NK-92 (cell line): ENCODE data around the gene SLC66A1.

Experiments used
- DNase-seq: peaks from one replicate; lab custom pipeline; 2025; ENCODE audit not compliant: unreplicated experiment; lab: John Stamatoyannopoulos, UW

Gene SLC66A1

GRCh38 chr1:19360843-19361610 is 48.9 kb downstream of the SLC66A1 start:
- DNase-seq = no peak

DNA sequence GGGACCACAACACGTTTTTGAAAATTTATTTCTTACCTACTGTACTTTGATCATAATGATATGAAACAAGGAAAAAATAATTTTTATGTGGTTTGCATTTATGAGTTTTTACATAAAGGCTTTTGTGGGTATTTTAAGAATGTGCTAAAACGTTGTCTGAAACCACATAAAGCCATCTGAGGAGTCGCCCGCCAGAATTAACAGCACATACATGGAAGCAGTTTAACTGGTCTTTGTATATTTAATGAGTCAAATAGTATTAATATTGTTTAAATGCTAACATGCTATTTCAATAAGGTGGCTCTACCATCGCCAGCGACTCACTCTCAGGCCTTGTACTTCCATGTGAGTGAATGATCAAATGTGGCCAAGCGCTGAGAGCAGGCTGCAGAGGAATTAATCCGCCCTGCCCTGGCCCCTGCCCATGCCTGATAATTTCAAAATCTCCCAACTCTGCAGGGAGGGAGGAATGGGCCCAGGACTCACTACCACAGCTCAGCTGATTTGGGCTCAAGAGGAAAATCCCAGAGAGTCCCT is 49.6 kb downstream of the SLC66A1 start:
- no peak for DNase-seq

DNA sequence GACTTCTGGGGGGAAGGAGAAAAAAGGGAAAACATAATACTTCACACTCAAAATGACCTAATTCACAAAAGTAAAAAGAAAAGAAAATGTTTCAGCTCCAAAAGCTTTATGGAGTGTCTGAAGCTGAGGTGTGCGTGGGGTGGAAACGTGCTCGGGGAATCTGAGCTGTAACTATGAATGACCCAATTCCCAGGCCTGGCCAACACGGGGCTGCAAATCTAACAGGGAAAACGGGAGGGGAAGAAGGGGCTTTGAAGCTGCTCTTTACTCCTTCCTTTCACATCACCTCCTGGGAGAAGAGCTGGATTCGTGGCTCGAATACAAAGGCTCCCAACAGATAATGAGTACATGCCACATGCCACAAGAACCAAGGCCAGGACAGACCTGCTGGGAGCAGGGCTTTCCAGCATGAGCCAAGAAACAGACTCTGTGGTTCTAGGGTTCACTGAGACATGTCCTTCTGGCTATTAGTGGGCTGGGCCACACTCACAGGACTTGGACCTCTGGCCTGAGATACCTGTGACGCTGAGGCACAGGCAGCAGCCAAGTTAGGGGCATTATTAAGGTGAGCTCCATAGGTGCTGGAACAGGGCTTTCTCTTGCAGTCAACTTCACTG is 51.5 kb downstream of the SLC66A1 start:
- DNase-seq = no peak

DNA sequence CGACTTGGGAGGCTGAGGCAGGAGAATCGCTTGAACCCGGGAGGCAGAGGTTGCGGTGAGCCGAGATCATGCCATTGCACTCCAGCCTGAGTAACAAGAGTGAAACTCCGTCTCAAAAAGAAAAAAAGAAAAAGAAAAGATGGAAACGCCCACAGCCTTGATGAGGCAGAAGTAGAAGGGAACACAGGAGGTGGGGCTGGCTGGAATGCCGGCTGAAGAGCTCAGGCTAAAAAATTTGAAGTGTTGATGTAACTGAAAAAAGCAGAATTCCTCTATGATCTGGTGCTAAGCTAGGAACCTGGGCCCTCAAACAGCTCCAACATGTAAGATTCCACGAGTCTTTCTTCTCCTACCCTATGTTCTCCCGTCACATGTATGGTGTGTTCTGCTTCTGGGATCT is 53.6 kb downstream of the SLC66A1 start:
- DNase-seq = no peak

DNA sequence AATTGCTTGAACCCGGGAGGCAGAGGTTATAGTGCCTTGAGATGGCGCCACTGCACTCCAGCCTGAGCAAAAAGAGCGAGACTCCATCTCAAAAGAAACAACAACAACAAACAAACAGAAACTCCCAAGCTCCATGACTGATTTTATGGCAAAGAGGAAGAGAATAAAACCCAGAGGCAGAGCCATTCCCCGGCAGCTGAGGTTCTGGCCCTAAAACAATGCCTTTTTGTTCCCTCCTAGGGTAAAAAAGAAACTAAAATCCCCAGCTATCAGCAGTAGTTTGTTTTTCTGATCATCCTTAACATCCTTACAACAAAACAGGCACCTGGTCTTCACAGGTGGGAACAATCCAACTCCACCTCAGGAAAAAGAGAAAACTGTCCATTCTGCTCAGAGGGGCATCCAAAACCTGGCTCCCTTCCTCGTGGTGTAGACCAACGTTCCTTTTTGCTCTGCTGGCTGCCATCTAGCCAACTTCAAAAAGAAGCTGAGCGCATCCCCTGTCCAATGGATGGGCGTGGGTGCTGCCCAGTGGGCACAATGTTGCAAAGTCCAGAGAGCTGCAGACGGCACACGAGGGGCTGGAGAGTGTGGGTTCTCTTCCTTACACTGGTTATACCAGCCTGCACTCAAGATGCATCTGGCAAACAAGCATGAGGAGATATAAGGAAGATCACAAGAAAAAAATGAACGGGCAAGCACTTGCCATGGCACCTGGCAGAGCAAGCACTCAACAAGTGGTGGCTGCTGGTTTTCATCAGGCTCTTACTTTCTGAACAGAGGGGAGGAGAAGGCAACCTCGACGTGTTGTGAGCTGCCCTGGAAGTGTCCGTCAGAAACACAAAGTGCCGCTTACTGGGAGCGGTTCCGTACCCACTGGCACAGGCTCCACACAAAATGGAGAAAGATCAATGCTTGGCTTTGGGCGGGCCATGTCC is 54.7 kb downstream of the SLC66A1 start:
- DNase-seq = no peak

- no peak for DNase-seq
These were observed 55.5 kb downstream of the SLC66A1 start for GRCh38 chr1:19367584-19368041.

- DNase-seq = no peak
These were observed 55.9 kb downstream of the SLC66A1 start for GRCh38 chr1:19368050-19368449.

GRCh38 chr1:19368964-19369363 is 56.8 kb downstream of the SLC66A1 start:
- no peak for DNase-seq

GRCh38 chr1:19369396-19370090 is 57.4 kb downstream of the SLC66A1 start:
- no peak for DNase-seq

GRCh38 chr1:19370453-19371170 is 58.5 kb downstream of the SLC66A1 start:
- no peak for DNase-seq

GRCh38 chr1:19371226-19372135 is 59.4 kb downstream of the SLC66A1 start:
- DNase-seq = no peak

DNA sequence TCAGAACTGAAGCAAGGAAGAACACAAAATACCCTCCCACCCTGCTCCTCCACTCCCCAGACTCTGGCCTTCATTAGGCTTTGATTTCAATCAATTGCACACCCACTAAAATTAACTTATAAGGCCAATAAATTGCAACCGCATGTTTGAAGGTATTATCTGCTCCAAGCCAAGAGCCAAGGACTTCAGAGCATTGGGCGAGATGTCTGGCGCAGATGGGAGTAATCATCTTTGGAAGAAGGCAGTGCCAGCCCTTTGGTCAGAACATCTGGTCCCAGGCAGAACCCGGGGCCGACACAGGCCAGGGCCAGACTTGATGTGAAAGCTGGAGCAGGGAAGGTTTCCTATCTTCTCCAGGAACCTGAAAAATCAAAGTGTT is 60.0 kb downstream of the SLC66A1 start:
- no peak for DNase-seq

DNA sequence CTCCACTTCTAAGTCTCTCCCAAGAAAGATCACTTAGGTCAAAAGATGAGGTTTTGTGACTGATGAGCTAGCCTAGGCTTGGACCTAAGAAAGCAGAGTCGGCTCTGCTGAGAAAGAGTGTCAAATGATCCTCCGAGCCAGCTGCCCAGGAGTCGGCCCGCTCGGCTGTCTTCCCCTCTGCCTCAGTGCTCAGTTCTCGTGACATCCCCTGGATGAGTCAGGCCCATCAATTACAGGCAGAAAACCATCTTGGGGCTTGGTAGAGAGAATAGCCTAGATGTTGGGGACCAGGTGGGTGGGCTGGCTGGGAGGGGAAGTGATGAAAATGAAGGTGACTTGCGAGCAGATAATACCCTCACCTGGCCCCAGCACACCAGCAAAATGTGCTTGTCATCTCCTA is 60.5 kb downstream of the SLC66A1 start:
- DNase-seq = no peak

DNA sequence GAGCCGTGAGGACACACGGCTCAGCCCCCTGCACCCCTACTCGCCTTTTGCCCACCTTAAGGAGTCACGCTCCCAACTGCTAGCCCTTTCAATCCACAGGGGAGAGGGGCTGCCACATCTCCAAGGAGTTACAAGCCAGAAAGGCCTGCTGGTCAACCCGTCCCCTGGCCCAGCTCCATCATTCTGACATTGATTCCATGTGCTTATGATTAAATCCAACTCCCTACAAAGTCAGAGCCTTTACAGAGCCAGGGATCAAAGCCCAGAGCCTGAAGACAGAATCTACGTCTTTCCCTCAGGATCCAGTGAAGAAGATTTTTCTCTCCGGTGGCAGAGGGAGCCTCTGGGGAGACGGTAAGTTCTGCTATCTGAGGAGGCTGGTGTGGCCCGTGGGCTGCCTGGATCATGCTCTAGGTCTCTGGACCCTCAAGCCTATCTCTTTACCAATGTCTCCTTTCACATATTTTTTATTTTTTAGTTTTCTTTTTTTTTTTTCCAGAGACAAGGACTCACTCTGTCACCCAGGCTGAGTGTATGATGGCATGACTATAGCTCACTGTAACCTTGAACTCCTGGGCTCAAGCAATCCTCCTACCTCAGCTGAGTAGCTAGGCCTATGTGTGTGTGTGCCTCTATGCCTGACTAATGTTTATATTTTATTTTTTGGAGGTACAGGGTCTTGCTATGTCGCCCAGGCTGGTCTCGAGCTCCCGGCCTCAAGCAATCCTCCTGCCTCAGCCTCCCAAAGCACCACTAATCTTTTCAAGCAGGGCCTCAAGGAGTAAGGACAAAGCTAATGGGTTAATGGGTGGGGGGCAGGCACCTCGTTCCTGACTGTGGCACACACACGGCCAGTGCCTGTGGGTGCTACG is 61.3 kb downstream of the SLC66A1 start:
- no peak for DNase-seq

DNA sequence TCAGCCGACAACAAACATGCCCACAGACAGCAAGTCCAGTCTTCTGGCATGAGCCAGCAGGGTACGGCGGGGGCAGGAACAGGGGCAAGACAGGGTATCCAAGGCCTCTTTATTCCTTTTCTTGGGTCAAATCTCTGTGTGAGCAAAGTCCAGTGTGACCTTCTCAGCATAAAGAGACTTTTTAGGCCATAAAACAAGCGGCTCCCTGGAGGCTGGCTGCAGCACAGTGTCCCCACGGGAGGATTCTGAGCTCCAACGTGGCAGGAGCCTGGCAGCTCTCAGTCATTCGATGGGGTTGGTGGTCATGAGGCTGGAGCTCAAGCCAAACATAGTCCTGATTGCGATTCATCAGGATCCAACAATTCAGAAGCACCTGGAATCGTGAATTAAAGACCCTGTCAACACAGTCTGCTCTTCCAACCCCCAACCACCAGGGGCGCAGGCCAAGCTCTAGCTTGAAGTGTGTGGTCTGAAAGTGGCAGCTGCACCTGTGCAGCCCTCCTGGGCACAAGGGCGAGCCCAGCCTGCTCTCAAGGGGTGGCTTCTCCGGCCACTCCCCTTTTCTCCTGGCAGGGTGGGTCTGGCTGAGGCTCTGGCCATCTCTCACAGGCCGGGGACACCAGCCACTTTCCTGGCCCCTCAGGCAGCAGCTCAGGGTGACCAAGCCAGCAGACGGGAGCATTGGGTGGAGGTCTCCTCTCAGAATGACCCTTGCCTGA is 62.1 kb downstream of the SLC66A1 start:
- no peak for DNase-seq

DNA sequence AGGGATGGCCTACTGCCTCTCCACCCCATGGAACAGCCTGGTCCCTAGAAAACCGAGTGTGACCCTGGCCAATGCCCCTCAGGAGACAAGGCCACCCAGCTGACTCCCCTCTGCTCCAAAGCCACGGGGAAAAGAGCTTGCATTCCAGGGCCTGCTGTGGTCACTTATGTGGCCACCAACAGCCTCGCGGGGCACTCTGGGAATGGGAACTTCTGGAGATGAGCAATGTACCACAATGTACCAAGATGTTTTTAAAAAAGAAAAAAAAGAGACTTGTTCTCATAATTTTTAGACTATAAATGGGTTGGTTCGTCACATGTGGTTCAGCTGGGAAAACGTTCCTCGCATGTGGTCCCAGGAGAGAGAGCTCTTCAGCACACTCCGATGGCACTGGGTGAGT is 62.8 kb downstream of the SLC66A1 start:
- DNase-seq = no peak

DNA sequence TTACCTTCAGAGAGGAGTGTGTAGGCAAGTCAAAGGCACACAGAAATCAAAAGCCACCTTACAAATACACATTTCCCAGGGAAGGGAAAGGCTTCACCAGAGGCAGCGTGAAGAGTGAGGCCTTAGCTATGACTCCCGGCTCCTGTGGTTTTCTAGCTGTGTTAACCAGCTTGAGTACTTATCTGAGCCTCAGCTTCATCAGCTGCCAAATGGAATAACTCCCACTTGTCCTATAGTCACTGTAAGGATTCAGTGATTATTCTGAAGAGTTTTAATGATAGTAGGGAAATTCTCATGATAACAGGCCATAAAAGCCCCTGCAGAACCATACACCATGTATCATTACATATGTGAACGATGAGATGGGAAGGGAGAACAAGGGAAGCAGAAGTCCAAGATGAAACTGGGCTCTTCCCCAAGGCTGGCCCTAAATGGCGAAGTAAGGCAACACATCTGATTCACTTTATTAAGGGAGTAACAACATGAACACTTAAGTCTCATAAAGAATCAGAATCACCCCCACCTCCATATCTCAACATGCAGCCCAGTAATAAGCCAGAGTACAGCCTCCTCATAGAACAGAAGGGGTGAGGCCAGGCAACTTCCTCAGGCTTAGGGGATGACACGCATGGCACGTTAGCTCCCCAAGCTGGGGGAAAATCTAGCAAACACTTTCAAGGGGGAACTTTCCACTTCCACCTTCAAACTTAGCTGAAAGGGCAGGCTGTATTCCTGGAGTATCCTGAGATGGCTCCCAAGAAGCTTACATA is 63.7 kb downstream of the SLC66A1 start:
- no peak for DNase-seq
